Fibroblast of pulmonary artery (primary cell): ENCODE results near the gene CCT2.
A peak's percentile ranks its signal among the peaks of the same experiment; 100 is the strongest.

Experiments used
- DNase-seq: peaks from one replicate; pipeline ENCODE4 v3.0.0-alpha.2; 2010; ENCODE audit warnings: low read depth
- H3K4me3 ChIP-seq: replicated peaks from 2 replicates; pipeline ENCODE4 v1.5.1; 2011; ENCODE audit warnings: low read depth, mild to moderate bottlenecking, control low read depth, low read length, moderate library complexity
- TF ChIP-seq, protein P1 (sequence below): IDR thresholded peaks from 2 replicates; pipeline ENCODE4 v1.5.1; 2011; ENCODE audit warnings: mild to moderate bottlenecking, control low read depth, low read length, inconsistent platforms; ENCODE audit errors: missing control alignments

Gene CCT2

DNA sequence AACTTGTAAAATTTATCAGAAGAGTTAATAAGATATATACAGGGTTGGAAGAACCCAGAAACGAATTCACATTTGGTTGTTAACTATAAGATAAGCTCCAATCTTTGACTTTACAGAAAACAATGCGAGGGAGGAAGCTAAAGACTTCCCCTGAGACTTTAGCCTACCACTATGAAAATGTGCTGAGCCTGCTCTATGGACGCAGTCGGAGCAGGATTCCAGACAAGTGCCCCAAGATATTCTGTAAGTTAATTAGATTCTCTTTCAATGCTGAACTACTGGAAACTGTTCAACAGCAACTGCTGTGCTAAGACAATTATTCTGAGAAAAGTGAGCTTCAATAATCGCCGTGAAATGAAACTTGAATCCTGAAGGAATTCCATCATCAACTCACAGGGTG is 33.8 kb downstream of the CCT2 start:
- H3K4me3 ChIP-seq: no peak overlapping the region
- peak; percentile 35 for DNase-seq
- TF ChIP-seq, protein P1, sequence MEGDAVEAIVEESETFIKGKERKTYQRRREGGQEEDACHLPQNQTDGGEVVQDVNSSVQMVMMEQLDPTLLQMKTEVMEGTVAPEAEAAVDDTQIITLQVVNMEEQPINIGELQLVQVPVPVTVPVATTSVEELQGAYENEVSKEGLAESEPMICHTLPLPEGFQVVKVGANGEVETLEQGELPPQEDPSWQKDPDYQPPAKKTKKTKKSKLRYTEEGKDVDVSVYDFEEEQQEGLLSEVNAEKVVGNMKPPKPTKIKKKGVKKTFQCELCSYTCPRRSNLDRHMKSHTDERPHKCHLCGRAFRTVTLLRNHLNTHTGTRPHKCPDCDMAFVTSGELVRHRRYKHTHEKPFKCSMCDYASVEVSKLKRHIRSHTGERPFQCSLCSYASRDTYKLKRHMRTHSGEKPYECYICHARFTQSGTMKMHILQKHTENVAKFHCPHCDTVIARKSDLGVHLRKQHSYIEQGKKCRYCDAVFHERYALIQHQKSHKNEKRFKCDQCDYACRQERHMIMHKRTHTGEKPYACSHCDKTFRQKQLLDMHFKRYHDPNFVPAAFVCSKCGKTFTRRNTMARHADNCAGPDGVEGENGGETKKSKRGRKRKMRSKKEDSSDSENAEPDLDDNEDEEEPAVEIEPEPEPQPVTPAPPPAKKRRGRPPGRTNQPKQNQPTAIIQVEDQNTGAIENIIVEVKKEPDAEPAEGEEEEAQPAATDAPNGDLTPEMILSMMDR: no peak

DNA sequence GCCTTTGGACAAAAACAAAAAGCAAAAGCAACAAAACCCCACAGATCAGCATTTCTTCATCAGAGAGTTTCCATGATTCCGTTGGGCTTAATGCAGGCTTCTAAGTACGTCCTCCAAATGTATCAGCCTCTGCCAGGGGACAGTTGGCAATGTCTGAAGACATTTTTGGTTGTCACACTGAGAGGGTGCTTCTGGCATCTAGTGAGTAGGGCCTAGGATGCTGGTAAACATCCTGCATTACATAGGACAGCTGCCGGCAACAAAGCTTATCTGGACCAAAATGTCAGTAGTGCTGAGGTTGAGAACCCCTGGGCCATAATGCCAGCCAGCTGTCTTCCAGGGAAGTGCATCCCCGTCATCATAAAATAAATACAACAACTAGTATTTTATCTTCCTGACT is 34.8 kb downstream of the CCT2 start:
- TF ChIP-seq, protein P1: no peak
- DNase-seq: no peak
- H3K4me3 ChIP-seq: no peak overlapping the region

DNA sequence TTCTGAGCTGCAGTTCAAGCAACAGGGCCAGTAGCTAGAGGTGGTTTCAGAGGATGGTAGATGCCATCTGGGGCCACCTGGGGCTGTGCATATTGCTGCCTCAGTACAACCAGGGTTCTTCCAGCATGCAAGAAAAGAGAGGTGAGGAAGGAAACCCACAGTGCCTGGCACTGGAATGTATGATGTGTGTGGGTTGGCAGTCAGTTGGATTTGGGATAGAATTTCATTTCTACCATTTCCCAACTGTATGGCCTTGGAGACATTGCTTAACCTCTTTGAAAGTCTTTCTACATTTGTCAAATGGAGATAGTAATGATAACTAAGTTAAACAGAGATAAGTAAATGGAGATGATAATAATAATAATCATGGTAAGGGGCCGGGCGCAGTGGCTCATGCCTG is 35.7 kb downstream of the CCT2 start:
- TF ChIP-seq, protein P1: no peak
- H3K4me3 ChIP-seq: no peak overlapping the region
- no peak for DNase-seq

DNA sequence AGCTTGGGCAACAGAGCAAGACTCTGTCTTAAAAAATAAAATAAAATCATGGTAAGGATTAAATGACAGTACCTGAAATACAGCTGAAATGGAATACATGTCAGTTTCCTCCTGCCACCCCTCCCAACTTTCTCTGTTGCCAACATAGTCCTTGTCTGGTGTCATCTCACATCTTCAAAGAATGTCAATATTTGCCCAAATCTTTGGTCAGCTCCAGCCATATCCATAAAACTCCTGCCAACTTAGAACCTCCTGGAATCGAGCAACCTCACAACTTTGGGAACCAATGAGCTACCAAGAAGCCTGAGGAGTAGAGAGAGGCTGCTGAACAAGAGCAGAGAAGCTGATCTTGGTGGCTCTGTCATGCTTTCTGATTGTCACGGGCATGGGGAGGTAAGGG is 36.3 kb downstream of the CCT2 start:
- no peak overlapping the region for H3K4me3 ChIP-seq
- no peak for DNase-seq
- TF ChIP-seq, protein P1: no peak

DNA sequence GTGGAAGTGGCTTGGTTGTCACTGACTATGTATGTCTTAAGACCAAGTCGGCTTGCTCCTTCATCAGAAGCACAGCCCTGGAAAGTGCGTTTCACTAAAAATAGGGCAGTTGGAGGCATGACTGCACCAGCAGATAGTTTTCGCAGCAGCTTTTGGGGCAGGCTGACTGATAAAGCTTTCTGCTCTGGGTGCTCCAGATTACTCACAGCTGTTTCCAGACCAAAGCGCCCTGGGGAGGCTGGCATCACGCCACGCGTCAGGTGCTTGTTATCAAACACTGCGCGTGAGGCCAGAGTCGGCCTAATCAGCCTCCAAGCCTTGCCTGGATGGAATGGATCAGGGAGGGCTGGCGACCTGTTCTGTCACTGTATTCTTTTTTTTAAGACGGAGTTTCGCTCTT is 38.7 kb downstream of the CCT2 start:
- TF ChIP-seq, protein P1: no peak
- no peak overlapping the region for H3K4me3 ChIP-seq
- DNase-seq: peak; percentile 39

DNA sequence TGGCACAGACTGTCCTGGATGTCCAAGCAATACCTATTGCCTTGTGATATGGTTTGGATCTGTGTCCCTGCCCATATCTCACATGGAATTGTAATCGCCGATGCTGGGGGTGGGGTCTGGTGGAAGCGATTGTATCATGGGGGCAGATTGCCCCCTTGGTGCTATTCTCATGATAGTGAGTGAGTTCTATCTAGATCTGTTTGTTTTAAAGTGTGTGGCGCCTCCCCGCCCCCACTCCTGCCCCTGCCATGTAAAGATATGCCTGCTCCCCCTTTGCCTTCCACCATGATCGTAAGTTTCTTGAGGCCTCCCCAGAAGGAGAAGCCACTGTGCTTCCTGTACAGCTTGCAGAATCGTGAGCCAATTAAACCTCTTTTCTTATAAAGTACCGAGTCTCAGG is 42.2 kb downstream of the CCT2 start:
- TF ChIP-seq, protein P1: no peak
- DNase-seq: no peak
- no peak overlapping the region for H3K4me3 ChIP-seq

DNA sequence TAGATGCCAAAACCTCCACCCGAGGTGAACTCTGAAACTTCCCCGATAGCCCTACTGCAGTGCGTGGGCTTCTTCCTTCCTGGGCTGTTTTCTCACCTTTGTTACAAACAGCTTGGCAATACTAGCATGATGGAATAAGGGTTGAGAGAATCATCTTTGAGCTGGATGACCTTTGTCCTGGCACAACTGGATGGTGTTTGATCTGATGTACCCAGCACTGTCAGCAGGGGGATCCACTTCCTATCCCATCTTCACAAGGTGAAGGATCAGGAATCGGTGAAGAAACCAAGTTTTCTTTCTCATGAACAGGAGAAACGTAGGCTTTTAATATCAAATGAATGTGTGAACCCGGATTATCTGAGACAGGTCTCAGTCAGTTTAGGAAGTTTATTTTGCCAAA is 44.9 kb downstream of the CCT2 start:
- no peak for DNase-seq
- TF ChIP-seq, protein P1: peak; percentile 18
- H3K4me3 ChIP-seq: no peak overlapping the region
